OCI-LY7 (cell line): ENCODE measurements around the gene PIAS2. TPM values are rescaled to one million over a fixed set of nuclear protein-coding genes. Genes with fewer than 3 reads are reported as not detected.

ENCODE experiments used
- BruUV-seq: library from RNA; stranded (reverse); fragments of 400-500 nt; replicated peaks from 2 replicates; lab custom pipeline; 2021; lab: Mats Ljungman, UMichigan
- CTCF ChIA-PET: fragments of 300-600 bp; sonication (Branson Sonifier 250); formaldehyde crosslinking; loops from one replicate; lab custom pipeline; 2022; ENCODE audit warnings: antibody characterized with exemption; ENCODE audit not compliant: unreplicated experiment; lab: Charles Lee
- POLR2A ChIA-PET: fragments of 300-600 bp; sonication (Branson Sonifier 250); formaldehyde crosslinking; loops from one replicate; lab custom pipeline; 2022; ENCODE audit warnings: antibody characterized with exemption; lab: Charles Lee
- DNase-seq: peaks from one replicate; pipeline ENCODE4 v3.0.0-alpha.2; 2015; ENCODE audit warnings: low spot score
- H2AFZ ChIP-seq: fragments of 200-600 bp; sonication (generic), shearing (Covaris generic); 2 replicates; pipeline ENCODE4 v1.6.1; 2014; ENCODE audit warnings: mild to moderate bottlenecking, antibody characterized with exemption, low read length, moderate library complexity
- H3K27ac ChIP-seq: fragments of 200-600 bp; sonication (generic); 2 replicates; pipeline ENCODE4 v1.5.1; 2014; ENCODE audit warnings: mixed run types, low read depth, mild to moderate bottlenecking, moderate library complexity, low read length, inconsistent platforms; ENCODE audit not compliant: poor library complexity, severe bottlenecking
- H3K36me3 ChIP-seq: fragments of 200-600 bp; sonication (generic); 2 replicates; pipeline ENCODE4 v1.6.1; 2014; ENCODE audit warnings: mild to moderate bottlenecking, antibody characterized with exemption, low read length, moderate library complexity, mixed read lengths; ENCODE audit not compliant: insufficient read depth
- H3K4me1 ChIP-seq: fragments of 200-600 bp; sonication (generic); 2 replicates; pipeline ENCODE4 v1.5.1; 2014; ENCODE audit warnings: mild to moderate bottlenecking, low read length; ENCODE audit not compliant: insufficient read depth, poor library complexity, severe bottlenecking
- H3K4me2 ChIP-seq: fragments of 200-600 bp; sonication (generic); 2 replicates; pipeline ENCODE4 v1.6.1; 2014; ENCODE audit warnings: mild to moderate bottlenecking, low read length
- H3K4me3 ChIP-seq: fragments of 200-600 bp; sonication (generic); 2 replicates; pipeline ENCODE4 v1.5.1; 2014; ENCODE audit warnings: mild to moderate bottlenecking, low read depth, low read length; ENCODE audit not compliant: poor library complexity, severe bottlenecking
- H3K79me2 ChIP-seq: fragments of 200-600 bp; sonication (generic); 2 replicates; pipeline ENCODE4 v1.6.1; 2016; ENCODE audit warnings: low read depth, mild to moderate bottlenecking, low read length, moderate library complexity, mixed read lengths; ENCODE audit not compliant: insufficient read depth
- H3K9me2 ChIP-seq: fragments of 200-600 bp; sonication (generic); 2 replicates; pipeline ENCODE4 v1.6.1; 2016; ENCODE audit warnings: mild to moderate bottlenecking, low read length, mixed read lengths; ENCODE audit not compliant: insufficient read depth
- H3K9me3 ChIP-seq: fragments of 200-600 bp; sonication (generic); 2 replicates; pipeline ENCODE4 v1.6.1; 2014; ENCODE audit warnings: mild to moderate bottlenecking, mixed run types, low read length, mixed read lengths
- H4K20me1 ChIP-seq: fragments of 200-600 bp; sonication (generic); 2 replicates; pipeline ENCODE4 v1.6.1; 2014; ENCODE audit warnings: mild to moderate bottlenecking, antibody characterized with exemption, low read length, moderate library complexity, mixed read lengths; ENCODE audit not compliant: insufficient read depth
- EZH2phosphoT487 ChIP-seq: fragments of 200-600 bp; sonication (generic); IDR thresholded peaks from 2 replicates; pipeline ENCODE4 v1.6.1; 2018; ENCODE audit warnings: low read depth, borderline replicate concordance, mild to moderate bottlenecking, mixed run types, antibody characterized with exemption, low read length, moderate library complexity, mixed read lengths
- intact Hi-C: fragments of 100-400 bp; cut with micrococcal nuclease; formaldehyde crosslinking; loops from one replicate; pipeline ENCODE4 v1.10.0; 2022; ENCODE audit not compliant: unreplicated experiment
- total RNA-seq, 2 experiments: library from RNA; depleted of rRNA in 1 of 2; stranded (reverse); fragments of >200 nt in 1 of 2; shearing (Covaris generic) in 1 of 2; gene quantifications; 2 replicates each; pipeline ENCODE4 v1.2.3, GENCODE V29; 2014 to 2022
- TF ChIP-seq, protein P1 (sequence below): fragments of 200-600 bp; sonication (generic); conservative IDR thresholded peaks from 2 replicates; pipeline ENCODE4 v1.5.1; 2014; ENCODE audit warnings: mild to moderate bottlenecking, antibody characterized with exemption, low read length, moderate library complexity, mixed read lengths

PIAS2 gene
- total RNA-seq, 2 experiments from 2014 or later: 18.1 to 35.7 TPM

- peaks cover 83% of the 10 kb centered on the region; the same call in 1 of the 2 replicates for H3K79me2 ChIP-seq
- H3K9me2 ChIP-seq: no peaks in the 10 kb centered on the region
- H3K4me2 ChIP-seq: no peak overlapping the region
- peaks cover 32% of the 10 kb centered on the region for H3K36me3 ChIP-seq
- intact Hi-C loops: no loop called here
- no peak overlapping the region for H2AFZ ChIP-seq
- ChIA-PET POLR2A (interaction anchor here (0.9 kb wide), 1 partner anchor 10 kb away, joined by 5 read pairs; no protein-coding TSS in a partner anchor), CTCF (no interaction called here)
- H3K27ac ChIP-seq: no peak overlapping the region
- BruUV-seq: no TSS peak
- peaks cover 17% of the 10 kb centered on the region for H3K4me1 ChIP-seq
- no peaks in the 10 kb centered on the region for H4K20me1 ChIP-seq
- TF ChIP-seq EZH2phosphoT487: no peak
- TF ChIP-seq, protein P1, sequence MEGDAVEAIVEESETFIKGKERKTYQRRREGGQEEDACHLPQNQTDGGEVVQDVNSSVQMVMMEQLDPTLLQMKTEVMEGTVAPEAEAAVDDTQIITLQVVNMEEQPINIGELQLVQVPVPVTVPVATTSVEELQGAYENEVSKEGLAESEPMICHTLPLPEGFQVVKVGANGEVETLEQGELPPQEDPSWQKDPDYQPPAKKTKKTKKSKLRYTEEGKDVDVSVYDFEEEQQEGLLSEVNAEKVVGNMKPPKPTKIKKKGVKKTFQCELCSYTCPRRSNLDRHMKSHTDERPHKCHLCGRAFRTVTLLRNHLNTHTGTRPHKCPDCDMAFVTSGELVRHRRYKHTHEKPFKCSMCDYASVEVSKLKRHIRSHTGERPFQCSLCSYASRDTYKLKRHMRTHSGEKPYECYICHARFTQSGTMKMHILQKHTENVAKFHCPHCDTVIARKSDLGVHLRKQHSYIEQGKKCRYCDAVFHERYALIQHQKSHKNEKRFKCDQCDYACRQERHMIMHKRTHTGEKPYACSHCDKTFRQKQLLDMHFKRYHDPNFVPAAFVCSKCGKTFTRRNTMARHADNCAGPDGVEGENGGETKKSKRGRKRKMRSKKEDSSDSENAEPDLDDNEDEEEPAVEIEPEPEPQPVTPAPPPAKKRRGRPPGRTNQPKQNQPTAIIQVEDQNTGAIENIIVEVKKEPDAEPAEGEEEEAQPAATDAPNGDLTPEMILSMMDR: no peak
- H3K4me3 ChIP-seq: no peak overlapping the region
- H3K9me3 ChIP-seq: peaks cover 3% of the 10 kb centered on the region; the same call in 1 of the 2 replicates
- no peak for DNase-seq
These were observed 23.2 kb downstream of the PIAS2 start for GRCh38 chr18:46894124-46894523.

- H4K20me1 ChIP-seq: no peaks in the 10 kb centered on the region
- no peak overlapping the region for H3K4me2 ChIP-seq
- ChIA-PET POLR2A (interaction anchor here (1.0 kb wide), 1 partner anchor 12 kb away, joined by 3 read pairs; no protein-coding TSS in a partner anchor), CTCF (no interaction called here)
- H3K27ac ChIP-seq: no peak overlapping the region
- H3K9me2 ChIP-seq: no peaks in the 10 kb centered on the region
- peaks cover 75% of the 10 kb centered on the region; the same call in 1 of the 2 replicates for H3K79me2 ChIP-seq
- H3K4me1 ChIP-seq: peaks cover 17% of the 10 kb centered on the region
- no peak overlapping the region for H3K4me3 ChIP-seq
- DNase-seq: no peak
- H2AFZ ChIP-seq: no peak overlapping the region
- peaks cover 40% of the 10 kb centered on the region for H3K36me3 ChIP-seq
- peaks cover 11% of the 10 kb centered on the region for H3K9me3 ChIP-seq
- intact Hi-C loops: no loop called here
- BruUV-seq: no TSS peak
- TF ChIP-seq, protein P1: no peak
- TF ChIP-seq EZH2phosphoT487: no peak
These were observed 23.9 kb downstream of the PIAS2 start for GRCh38 chr18:46893360-46893759.

DNA sequence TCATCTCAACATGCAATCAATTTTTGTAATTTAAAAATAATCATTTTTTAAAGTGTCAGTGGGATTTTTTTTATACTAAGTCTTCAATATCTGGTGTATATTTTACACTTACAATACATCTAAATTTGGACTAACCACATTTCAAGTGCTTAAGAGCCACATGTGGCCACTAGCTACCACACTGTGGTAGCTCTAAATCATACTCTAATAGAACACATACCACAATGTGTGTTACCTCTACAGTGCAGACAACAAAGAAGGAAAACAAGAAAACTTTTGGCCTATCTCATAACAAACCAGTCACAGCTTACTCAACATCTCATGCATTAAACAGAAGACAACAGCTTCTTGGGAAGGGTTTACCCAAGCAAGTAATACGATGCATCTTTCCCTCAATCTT, 24.5 kb downstream of the PIAS2 start:
- peaks cover 44% of the 10 kb centered on the region for H3K36me3 ChIP-seq
- no peaks in the 10 kb centered on the region for H3K9me2 ChIP-seq
- H3K27ac ChIP-seq: no peak overlapping the region
- TF ChIP-seq EZH2phosphoT487: no peak
- TF ChIP-seq, protein P1: no peak
- no peak for DNase-seq
- H3K4me3 ChIP-seq: no peak overlapping the region
- CTCF ChIA-PET: no interaction called here
- H3K4me2 ChIP-seq: no peak overlapping the region
- H3K79me2 ChIP-seq: peaks cover 75% of the 10 kb centered on the region; the same call in 1 of the 2 replicates
- POLR2A ChIA-PET: interaction anchor here (1.0 kb wide), 1 partner anchor 12 kb away, joined by 3 read pairs; no protein-coding TSS in a partner anchor
- H4K20me1 ChIP-seq: no peaks in the 10 kb centered on the region
- no TSS peak for BruUV-seq
- peaks cover 14% of the 10 kb centered on the region for H3K9me3 ChIP-seq
- intact Hi-C loops: no loop called here
- H3K4me1 ChIP-seq: peaks cover 17% of the 10 kb centered on the region
- no peak overlapping the region for H2AFZ ChIP-seq
